Adrenal gland (tissue), 5 donors: Measurements from ENCODE around the gene OR51B4.

Experiments
- CTCF ChIP-seq, 6 experiments: fragments of 450-650 bp in 4 of 6; fragments of 200-600 bp in 2 of 6; sonication (generic) in 1 of 6; IDR thresholded peaks; 1 replicate in 5 of 6; 2 replicates in 1 of 6; pipeline versions ENCODE4 v1.5.1 to v1.8.0; 2016 to 2021; ENCODE audit warnings: antibody characterized with exemption in 6 of 6, mild to moderate bottlenecking in 2 of 6, moderate library complexity in 1 of 6
- POLR2A ChIP-seq, 2 donors: fragments of 450-650 bp; IDR thresholded peaks; one replicate each; pipeline ENCODE4 v1.6.1; 2017; ENCODE audit warnings: antibody characterized with exemption in 2 of 2, mild to moderate bottlenecking in 2 of 2, moderate library complexity in 1 of 2
- donor health status: DM: no; HTN: no; CAD: no.

DNA sequence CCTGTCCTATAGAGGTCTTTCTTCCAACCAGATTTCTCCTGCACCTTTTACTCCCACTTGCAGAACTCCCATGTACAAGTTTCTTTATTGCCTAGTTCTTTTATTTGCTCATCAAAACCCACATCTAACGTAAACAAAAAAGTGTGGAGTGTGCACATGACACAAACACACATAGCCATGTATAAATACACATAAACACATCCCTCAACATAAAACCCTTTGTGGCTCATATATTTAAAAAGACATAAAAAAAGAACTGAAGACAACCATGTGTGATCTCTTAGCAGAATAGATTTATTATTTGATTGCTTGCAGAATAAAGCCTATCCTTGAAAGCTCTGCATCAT, 48.9 kb downstream of the OR51B4 start:
- no peak for TF ChIP-seq CTCF (IDR thresholded peaks at IDR 0.05)
- no peak for TF ChIP-seq POLR2A (IDR thresholded peaks at IDR 0.05)
